ENCODE measurements around the gene GPR161.

The GPR161 gene

DNA sequence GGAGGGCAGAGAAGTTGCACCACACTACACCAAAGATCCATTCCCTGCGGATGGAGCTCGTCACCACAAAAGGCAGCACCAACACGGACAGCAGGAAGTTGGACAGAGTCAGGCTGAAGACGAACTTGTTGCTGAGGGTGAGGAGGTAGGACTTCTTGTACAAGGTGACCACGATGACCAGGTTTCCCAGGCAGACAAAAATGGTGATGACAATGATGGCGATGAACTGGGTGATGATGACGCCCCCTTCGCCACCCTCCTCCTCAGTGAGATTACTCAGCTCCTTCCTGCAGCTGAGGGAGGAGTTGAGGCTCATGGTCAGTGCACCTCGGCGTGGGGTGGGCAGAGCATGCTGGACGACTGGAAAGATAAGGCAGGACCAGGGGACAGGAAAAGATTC lies 32.2 kb downstream of the GPR161 start:
- DNase-seq = no peak

DNA sequence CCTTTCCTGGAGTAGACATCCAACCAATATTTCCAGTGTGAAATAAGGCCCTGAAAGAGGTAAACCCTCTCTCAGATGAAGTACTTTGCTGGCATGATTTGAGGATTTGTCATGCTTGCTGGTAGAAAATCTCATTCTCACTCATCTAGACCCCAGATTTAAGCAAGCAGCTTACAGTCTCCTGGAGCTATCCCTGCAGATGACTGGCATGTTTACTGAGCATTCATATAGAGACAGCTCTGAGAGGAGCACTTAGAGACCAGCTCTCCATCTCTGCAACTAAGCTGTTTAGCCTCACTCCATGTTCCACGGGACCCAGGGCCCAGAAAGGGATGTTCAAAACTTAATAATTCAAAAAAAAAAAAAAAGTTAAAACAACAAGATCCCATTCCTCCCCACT lies 34.2 kb downstream of the GPR161 start:
- no peak for DNase-seq

DNA sequence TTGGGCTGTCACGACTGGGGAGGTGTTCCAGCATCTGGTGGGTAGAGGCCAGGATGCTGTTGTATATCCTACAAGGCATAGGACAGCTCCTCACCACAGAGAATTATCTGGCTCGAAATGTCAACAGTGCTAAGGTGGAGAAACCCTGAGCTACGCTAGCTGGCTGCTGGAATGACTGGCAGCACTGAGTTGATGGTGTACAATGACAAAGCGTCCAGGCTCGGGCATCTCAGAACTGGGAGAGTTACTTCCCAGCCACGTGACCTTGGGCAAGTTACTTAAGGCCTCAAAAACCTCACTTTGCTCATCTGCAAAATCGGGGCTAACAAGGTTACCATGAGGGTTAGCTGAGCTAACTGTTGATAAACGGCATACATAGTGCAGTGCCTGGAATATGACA lies 35.4 kb downstream of the GPR161 start:
- DNase-seq = no peak

DNA sequence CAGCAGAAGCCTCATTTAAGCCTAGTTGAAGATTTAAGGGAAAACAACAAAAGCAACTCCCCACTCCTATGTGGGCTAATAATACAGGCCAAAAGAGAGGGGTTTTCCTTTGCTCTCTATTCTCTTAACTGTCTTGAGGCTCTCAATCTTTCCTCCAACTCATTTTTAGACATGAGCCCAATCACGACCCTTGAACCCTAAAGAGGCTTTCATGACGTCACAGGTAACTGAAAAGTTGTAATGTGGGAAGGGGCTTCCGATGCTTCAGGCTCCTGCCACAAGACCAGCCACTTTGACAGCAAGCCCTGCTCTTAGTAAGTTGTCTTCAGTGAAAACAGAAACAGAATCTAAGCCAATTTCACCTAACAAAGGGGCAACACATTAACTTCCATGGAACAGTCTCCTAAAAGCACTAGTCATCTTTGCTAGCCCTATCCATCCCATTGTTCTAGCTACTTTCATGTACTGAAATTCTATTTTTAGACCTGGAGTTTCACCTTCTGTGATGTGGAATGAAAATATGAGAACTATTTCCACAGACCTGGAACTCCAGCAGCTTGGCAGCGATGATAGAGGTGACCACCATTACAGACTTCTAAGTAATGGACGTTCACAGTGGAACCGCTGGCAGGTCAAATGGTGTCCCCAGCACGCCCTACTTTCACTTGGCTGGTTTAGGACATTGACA lies 36.3 kb downstream of the GPR161 start:
- DNase-seq = no peak

DNA sequence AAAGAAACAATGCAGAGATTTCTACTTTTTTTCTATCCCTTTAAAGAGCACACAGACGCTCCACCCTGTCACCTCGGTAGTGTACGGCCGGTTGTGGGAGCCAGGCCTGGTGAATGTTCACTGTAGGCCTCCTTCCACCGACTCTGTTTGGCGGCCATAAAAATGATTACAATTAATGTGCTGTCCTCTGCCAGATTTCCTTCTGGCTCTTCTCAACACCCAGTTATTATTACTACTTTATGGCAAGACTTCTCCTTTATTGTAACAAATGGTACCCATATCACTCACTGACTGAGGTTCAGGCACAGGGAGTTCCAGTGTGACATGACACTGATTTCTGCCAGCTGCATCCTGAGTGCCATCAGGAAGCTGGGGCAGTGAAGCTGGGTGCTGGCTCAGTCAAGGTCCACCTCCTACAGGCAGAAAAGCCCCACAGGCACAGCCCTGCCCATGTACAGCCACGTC lies 37.4 kb downstream of the GPR161 start:
- DNase-seq = no peak

DNA sequence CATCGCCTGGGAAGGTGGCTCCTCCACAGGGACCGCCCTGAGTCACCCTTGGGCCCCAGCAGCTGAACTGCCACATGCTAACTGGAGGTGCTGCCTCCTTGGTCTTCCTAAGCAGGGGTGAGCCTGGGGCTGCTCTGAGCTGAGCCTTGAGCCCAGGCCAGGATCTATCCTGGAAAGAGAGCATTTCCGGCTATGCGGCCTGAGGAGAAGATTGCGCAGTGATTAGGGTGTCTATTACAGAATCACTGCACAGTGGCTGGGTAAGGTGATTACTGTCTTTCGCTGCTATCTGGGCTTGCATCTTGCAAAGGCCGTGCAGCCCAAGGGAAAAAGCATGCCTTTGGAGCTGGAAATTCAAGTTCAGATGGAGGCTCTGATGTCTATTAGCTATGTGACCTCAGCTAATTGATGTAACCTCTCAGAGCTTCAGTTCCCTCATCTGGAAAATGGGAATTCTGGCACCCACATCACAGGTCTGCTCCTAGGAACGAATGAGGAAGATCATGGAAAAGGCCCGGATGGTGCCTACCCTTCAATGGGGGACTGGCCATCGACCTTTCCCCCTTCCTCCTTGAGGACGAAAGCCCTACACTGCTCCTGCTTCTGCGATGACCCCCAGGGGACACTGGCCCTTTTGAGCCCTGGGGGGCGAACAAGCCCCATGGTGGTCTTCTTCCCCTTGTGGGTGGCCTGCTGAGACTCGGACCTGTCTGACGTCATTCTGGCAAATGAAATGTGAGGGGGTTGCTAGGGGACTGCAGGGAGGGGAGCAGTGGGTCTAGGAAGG lies 38.0 kb downstream of the GPR161 start:
- DNase-seq = no peak

DNA sequence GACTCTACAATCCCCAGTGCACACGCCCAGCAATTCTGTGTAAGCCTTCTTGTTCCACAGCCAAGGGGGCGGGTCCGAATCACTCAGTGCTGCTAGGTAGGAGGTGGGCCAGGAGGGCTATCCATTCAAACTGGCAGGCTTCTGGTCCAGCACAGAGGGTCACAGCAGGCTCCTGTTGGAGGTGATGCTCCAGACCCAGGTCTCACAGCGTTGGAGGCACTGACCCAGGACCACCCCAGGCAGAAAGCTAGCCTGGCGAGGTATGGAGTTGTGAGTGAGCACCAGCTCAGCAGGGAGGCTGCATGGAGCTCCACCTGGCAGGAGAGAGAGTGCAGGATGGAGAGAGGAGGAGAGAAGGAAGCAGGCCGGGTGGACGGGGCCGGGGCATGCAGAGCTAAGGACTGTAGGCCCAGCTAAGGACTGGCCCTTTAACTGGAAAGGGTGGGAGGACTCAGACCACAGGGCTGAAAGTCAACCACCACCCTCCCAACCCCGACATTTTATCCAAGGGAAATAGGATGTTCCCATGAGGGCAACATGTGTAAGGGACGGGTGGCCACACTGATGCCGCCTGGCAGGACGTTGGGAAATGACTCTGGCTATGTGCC lies 38.7 kb downstream of the GPR161 start:
- DNase-seq = no peak

DNA sequence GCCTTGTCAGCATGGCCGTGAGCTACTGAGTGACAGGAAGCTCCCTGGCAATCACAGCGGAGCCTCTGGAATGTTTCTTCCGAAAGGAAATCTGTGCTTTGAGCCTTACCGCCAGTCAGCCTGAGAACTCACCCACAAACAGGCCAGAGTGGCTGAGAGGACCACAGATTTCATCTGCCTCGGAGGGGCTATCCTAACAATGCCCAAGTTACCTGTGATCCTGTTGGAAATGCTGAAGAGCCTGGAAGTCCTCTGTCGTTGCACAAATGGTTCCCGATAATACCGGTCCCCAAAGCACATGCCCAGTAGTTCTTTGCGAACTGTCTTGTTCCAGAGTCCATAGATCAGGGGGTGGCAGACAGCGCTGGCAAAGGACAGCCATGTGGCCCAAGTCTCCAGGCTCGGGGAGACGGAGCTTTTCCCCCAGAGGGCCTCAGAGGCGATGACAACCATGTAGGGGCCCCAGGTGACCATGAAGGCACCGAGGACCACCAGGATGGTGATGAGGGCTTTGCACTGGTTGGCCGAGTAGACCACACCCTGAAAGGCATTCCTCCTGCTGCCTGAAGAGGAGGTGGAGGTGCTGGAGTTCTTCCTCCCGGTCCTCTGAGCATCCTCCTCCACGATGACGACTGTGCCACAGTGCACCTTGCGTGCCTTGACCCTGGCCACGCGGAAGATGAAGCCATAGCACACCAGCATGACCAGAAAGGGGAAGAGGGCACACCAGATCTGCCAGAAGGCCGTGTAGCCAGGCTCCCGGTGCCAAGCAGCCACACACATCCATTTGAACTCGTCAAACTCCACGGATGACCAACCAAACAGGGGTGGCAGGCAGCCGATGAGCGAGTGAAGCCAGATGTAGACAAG lies 40.2 kb downstream of the GPR161 start:
- DNase-seq = no peak

DNA sequence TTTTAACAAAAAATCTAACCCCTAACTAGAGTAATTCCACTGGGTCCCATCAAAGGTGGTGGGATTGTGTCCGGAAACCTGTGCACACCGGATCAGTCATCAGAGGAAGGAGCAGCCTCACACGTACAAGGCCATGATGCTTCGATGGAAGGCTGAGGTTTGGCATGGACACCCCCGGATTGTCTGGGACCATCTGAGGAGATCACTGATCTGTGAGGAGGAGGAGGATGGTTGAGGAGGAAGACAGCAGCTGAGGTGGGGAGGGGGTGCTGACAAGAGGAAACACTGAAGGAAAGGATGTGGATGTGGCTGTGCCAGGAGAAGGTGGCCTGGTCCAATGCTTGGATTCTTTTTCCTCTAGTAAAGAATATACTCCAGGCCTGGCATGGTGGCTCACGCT lies 41.3 kb downstream of the GPR161 start:
- no peak for DNase-seq

DNA sequence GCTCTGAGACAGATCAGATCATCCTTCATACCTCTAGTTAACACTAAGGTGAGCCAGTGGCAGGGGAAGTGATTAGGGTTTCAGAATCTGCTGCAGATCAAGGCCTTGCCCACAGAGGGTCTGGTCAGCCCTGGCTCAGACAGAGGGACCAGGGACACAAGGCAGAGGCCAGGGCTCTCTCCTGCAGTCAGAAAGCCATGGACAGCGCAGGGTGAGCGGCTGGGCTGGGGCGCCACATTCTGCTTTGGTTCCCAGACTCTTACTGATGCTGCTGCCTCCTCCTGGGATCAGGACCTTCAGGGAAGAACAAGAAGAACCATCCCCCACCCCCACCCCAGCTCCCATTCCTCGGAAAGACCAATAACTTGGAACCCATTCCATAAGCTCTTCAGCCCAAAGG lies 43.1 kb downstream of the GPR161 start:
- no peak for DNase-seq

DNA sequence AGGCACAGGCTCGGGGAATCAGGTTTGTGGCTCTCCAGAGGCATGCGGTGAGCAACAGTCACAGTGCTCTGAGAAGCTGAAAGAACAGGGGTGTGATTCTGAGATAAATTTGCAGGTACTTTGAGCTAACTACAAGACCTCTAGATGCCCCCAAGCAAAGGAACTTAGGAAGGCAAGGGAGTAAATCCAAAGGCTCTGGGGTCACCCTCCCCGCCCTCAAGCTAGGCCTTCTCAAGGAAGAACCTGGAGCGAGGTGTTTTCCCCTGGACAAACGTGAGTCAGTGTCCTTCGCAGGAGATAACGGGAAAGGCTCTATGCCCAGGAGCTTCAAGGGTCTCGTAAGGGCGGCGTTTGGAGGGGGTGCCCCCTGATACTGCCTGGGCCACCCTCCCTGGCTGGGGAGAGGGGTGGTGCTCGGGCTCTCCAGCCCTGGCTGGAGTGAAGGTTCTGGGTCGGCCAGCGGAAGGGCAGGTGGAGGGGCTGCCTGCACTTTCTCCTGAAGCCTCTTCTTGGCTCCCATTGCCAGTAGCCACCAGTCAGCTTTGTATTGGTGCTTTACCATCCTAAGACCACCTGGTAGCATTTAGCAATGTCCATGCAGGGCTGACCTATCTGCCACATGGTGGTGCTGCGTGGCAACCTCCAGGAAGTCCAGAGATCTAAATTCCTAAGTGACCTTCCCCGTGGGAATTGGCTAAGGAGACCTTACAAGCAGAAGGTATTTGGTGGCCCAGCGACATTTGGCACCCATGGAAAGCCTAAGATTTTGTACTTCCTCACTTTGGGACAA lies 44.0 kb downstream of the GPR161 start:
- DNase-seq = peak; percentile 7

DNA sequence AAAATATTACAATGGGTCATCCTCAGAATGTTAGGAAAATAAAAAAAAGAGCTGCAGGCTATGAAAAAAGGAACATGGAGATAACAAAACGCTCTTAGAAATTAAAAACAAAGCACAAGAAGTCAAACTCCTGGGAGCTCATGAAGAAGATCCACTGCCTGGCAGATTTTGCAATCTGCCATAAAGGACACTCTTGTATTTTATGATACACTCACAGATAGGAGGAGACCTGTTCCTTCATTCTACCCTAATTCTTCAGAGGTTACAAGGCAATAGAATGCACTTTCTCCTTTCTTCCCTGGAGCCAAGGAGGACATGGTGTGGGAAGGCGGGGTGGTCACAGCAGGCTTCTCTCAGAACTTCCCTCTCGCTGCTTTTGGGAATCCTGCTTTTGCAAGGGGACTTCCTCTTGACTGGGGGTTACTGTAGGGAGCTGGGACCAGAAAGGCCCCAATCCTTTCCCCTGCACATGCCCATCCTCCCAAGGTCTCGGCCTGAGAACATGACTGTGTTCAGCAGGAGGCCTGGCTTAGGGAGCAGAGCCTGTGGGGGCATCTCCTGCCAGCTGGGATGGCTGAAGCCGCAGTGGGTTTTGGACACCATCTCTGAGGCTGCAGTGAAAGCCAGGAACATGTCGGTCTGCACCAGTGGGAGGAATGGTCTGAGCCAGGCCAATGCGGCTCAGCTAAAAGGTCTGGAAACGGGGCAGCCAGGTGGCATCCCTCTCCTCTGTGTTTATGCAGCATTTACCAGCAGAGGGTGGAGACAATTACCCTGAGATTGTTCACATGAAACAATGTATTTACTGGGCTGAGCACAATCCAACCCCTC lies 44.8 kb downstream of the GPR161 start:
- DNase-seq = no peak

DNA sequence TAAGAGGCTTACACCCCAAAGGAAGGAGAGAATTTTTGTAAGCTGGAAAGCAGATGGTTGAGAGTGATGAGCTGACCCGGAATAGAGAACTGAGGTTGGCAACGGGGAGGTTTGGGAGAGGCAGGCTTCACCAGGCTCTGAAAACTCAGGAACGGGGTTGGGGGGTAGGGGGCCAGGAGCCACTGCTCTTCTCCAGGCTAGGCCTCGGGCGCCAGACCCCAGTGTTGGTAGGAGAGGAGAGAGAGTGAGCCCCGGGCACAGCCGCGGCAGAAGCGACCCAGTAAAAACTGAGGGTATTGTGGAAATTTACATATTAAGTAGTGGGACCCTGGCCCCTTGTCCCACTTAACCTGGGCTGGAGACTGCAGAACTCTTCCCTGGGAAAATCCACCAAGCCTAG lies 45.7 kb downstream of the GPR161 start:
- no peak for DNase-seq

DNA sequence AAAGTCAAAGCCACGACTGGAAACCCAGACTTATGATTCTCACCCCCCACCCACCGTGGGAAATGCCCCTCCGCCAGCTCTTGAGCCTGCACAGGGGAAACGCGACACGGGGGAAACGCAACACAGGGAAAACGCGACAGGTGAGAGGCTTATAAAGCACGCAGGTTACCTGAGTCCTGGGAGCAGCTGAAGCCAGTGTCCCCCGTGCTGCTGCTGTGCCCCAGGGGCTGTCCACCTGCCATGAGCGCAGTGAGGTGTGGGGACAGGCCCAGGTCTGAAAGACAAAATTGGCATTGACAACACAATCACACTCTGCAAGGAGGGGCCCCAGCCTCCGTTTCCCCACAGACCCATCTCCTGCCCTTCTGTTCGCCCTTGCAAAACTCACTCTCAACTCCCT lies 46.3 kb downstream of the GPR161 start:
- DNase-seq = no peak

DNA sequence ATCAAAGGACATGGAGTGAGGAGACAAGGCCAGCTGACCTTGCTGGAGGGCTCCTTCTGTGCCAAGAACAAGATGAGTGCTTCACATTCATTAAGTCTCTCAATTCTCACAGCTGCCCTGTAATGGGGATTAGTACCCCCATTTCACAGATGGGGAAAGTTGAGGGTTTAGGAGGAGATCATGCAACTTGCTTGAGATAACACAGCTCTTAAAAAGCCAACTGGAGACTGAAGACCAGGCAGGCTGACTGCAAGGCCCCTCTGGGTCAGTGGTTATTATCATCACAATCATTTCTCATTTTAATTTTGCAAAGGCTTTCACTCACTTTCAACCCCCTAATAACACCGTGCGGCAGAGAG lies 46.8 kb downstream of the GPR161 start:
- DNase-seq = no peak

DNA sequence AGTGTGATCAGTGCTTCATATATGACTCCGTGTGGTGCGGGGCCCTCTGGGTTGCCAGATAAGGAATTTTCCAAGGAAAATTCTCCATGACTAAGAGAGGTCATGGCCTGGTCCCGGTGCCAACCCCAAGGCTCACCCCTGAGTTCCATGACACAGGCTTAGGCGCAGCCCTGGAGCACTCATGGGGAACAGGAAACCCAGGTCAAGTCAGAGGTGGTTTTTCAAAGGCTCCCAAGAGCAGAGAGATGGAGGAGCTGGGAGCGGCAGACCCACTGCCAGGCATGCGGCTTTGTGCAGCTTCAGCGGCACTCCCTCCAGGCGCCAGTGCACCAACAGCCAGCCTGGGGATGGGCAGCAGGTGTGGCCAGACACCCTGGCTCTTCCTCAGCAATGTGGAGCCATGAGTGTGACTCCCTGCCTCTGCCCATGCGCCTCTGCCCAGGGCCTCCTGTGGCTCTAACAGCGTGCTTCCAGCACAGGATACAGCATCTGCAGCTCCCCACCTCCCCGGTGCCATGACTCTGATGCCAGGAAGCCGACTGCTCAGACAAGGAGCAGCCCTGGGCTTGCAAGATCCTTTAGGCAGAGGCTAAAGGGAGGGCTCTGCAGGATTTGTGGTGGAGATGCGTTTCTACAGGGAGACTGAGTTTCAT lies 47.3 kb downstream of the GPR161 start:
- no peak for DNase-seq

DNA sequence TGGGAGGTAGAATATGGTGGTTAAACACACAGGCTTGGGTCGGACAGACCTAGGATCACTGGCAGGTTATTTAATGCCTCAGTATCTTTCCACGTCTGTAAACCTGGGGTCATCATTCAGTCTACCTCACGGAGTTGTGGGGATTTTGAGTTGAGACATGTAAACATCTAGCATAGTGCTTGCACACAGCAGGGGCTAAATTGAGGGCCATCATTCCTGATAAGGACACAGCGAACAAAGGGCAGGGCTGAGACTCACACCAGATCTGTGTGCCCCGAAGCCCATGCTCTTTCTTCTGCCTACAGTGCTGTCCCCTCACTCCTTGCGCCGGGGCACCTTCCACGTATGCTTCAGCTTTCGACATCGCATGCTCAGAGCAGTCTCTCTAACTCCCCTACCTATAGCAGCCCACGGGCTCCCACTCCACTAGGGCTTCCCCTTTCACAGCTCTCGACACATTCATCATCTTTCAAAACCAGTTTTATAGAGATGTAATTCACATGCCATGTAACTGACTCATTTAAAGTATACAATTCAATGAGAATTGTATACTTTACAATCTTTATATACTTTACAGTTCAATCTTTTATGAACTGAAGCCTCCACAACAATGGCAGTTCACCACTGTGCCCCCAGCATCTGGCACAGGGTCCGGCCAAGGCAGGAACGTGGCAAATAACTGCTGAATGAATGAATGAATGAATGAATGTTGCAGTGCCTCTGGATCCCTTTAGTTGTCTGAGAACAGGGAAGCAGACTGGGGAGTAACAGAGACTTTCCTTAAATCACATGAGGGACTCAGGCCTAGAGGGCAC lies 48.0 kb downstream of the GPR161 start:
- DNase-seq = no peak

DNA sequence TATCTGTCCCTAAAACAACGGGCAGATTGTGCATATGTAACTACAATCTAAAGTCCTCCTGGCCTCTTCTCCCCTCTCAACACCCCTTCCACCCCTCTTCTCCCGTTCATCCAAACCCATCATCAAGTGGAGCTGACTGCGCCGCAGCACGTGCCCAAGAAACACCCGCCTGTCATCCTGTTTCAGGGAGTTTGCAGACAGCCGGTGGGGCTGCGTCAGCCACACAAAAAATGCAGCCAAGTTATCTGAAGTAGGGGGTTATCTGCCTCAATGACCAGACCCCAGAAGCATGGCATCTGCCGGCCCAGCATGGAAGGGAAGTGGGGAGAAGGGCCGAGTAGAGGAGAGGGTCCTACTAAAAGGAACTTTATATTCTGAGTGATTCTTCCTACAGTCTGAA lies 49.0 kb downstream of the GPR161 start:
- DNase-seq = no peak

DNA sequence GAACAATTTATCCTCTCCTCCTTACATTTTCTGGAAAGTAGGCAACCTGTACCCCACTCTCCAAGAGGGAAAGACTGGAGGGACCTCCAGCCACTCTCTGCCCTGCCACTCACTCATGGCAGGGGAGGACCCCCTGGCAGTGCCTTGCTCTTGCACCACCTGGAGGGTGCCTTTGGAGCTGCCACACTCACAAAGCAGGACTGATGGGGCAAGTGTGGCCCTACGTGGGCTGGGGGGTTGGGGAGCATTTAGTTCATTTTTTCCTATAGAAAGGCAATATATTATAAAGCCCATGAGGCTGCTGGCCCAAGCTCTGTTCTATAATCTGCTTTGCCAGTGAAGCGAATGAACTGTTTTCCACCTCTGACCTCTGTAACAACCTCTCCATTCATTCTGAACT lies 50.3 kb downstream of the GPR161 start:
- DNase-seq = no peak

DNA sequence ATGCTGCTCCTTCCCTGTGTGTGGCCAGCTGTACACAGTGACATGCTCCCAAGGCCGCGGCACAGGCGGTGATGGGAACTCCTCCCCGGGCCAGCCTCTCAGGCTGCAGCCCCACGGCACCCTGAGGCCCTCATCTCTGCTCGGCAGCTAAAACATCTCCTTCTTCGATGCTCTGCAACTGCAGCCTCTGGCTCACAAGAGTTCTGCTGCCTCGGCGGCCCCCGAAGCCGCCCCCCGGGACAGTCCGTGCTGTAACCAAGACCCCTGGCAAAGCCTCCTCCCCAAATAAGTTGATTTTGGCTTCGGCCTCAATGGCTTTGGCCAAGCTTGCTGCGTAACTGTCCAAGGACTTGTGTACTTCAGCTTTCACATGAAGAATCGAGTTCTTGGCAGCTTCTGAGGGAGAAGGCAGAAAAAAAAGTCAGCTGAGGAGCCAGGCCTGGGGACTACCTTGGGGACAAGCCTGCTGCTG lies 51.3 kb downstream of the GPR161 start:
- DNase-seq = no peak
